Fibroblast of skin of left quadriceps (primary cell): ENCODE results near the gene NRXN2.

Source experiments
- DNase-seq, 2 experiments: peaks; one replicate each; pipeline ENCODE4 v3.0.0-alpha.2; 2013; ENCODE audit warnings: low read depth in 2 of 2

NRXN2 gene

DNA sequence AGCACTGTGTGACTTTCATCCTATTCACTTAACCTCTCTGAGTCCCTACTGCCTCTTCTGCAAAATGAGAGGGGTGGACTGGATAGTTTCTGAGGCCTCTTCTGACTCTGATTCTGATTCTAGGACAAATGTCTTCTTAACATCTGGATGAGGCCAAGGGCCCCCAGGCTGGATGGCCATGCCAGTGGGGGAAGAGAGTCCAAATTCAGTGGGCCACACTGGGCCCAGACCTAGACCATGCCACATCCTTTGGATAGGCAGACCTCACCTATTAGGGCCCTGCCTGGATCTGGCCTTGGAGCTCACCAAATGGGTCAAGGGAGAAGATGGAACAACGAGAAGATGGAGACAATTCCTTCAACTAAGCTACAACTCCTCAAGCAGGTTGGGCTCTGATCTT lies 24.6 kb downstream of the NRXN2 start:
- no peak for DNase-seq

- DNase-seq = no peak
These were observed 25.2 kb downstream of the NRXN2 start for GRCh38 chr11:64697663-64698375.

- no peak for DNase-seq
These were observed 27.0 kb downstream of the NRXN2 start for GRCh38 chr11:64696045-64696444.

DNA sequence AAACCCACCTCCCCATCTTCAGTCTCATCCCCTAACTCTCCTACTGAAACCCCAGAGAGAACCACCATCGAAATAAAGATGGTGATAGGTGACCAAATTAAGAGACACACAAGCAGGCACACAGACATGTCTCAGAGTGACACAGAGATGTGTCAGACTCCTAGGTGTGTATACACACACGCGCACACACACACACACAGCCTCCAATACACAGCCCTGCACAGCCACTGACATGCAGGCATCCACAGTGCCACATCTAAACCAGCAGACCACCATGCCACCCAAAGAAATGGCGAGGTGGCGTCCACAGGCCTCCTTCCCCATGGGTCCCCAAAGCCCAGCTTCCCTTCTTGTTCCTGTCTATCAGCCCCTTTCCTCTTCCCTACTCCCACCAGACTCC lies 27.4 kb downstream of the NRXN2 start:
- no peak for DNase-seq

- DNase-seq = no peak
These were observed 28.1 kb downstream of the NRXN2 start for GRCh38 chr11:64694821-64695365.

DNA sequence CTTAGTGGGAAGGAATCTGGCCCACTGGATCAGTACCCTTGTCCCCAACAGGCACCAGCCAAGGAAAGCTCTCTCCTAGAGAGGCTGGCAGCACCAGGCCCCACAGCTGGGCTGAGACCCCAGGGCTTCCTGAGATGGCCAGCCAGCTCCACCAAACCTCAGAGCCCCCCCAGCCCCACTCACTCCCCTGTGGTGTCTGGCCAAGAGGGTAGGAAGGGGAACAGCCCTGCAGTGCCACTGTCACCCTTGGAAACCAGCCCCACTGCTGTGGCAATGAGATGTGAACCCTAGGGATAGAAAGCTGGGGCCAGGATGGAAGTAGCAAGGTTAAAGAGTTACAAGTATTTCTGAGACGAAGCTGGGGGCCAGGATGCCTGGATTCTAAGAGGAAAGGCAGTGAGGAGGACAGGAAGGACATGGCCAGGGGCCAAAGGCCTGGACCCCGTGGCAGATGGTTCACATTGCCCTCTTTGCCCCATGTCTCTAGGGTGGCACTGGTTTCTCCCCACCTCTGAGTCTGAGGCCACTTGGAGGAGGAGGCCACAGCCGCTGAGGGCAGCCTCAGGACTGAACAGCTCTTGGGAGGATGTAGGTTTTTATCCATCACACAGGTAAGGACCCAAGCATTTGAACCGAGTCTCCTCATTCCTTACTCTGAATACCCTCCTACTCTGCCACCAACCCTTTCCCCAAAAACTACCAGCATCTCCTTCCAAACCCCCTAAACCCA lies 28.8 kb downstream of the NRXN2 start:
- DNase-seq = no peak

- DNase-seq = no peak
These were observed 30.1 kb downstream of the NRXN2 start for GRCh38 chr11:64692764-64693331.

GRCh38 chr11:64691543-64691942 lies 31.5 kb downstream of the NRXN2 start:
- no peak for DNase-seq

DNA sequence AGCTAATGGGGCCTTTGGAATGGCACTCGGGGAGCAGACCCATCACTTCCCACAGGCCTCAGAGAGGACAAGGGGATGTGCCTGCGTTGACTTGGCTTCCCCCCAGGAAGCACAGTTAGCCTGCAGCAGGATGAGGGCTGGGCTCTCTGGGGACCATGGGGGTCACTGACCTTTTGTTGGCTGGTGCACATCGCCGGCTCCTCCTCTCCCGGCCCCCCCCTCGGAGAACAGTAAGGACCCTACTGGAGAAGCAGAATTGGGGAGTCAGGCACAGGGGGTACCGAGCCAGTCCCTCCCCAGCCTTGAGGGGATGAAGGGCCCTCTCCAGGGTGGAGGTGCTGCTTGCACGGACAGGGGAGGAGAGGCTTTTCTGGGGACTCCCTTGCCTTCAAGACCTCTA lies 32.8 kb downstream of the NRXN2 start:
- no peak for DNase-seq

DNA sequence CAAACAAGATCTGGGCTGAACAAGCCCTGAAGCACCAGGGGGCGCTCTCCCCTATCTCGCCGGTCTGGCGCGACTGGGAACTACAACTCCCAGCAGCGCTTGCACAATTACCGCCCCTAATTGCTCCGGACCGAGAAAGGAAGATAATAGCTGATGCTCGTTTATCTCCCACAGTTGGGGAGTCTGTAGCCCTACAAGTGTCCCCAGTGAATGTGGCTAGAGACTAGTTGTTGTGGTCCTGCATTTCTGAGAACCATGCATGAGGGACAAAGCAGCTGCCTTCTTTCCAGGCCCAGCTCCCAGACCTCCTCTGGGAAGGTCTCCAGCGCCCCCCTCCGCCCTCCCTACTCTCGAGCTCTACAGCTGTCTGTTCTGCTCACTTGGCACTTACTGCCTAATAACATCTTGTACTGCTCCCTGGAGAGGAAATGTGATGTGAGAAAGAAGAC lies 34.4 kb downstream of the NRXN2 start:
- peak; percentile 64 to 65 for DNase-seq

DNA sequence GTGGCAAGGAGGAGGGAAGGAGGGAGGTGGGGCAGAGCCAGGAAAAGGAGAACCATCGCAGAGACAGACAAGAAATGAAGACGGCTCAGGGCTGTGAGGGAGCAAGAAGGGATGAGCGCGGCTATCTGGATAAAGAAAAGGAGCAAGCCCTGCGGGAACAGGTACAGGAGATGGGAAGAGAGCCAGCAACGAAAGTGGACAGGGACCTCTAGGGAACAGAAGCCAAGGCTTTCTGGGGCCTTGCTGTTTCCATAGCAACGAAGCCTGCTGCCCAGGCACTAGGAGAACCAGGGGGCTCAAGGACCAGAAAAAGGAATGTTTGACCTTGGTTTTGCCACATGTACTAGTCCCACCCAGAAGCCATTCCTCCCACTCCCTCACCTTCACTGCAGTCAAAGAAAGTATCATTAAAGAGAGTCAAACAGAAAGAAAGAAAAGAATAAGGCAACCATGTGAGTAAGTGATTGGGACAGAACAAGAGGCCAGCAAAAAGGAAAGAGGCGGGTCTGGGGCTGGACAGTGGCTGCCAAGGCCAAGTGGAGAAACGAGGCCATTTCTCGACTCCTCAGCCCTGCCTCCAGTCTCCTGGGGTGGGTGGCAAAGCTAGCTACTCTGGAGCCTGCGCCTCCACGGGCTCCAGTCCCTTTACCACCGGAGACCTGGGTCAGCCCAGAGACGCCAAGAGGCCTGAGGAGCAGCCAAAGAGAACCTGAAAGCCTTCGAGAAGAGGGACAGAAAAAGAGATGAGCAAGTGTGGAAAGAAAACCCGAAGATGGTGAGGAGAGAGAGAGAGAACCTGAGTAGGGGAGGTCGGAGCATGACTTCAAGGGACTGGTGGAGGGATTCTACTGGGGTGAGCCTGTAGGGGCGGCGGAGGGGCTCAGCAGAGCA lies 35.1 kb downstream of the NRXN2 start:
- DNase-seq = no peak

DNA sequence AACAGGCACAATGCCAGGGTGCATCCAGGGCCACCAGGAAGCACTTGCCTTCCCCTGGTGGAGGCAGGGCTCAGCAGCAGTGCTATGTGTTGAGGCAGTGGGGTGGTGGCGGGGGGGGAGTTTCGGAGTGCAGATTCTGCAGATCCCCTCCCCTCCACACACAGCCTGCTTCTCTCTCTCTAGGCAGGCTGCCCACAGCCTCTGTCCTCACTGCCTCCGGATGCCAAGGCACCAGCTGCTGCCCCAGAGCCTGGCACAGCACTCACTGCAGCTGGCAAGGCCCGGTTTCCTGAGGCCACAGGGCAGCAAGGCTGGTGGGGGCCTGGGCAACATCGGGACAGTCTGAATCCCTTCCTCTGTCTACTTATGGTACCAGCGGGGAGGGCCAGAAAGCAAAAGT lies 35.8 kb downstream of the NRXN2 start:
- DNase-seq = no peak

- no peak for DNase-seq
These were observed 36.4 kb downstream of the NRXN2 start for GRCh38 chr11:64686466-64687170.

- DNase-seq = no peak
These were observed 37.5 kb downstream of the NRXN2 start for GRCh38 chr11:64685536-64685935.

- DNase-seq = no peak
These were observed 38.6 kb downstream of the NRXN2 start for GRCh38 chr11:64684357-64684756.

DNA sequence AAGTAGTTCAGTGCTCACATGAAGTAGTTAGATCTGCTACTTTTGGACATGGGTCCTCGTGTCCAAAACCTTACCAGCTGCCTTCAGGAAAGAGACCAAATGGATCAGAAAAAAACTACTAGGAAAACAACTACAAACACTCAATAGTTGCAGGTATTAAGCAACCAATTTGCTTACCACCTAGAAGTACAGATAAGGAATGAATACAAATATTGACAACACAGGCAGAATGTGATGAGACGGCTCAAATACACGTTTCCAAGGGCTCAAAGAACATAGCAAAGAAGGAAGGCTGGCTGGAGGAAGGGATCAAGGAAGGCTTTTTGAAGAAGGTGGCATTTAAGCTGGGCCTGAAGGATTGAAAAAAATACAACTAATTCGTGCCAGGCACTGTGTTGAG lies 41.8 kb downstream of the NRXN2 start:
- DNase-seq = no peak

- no peak for DNase-seq
These were observed 43.2 kb downstream of the NRXN2 start for GRCh38 chr11:64679846-64680245.

DNA sequence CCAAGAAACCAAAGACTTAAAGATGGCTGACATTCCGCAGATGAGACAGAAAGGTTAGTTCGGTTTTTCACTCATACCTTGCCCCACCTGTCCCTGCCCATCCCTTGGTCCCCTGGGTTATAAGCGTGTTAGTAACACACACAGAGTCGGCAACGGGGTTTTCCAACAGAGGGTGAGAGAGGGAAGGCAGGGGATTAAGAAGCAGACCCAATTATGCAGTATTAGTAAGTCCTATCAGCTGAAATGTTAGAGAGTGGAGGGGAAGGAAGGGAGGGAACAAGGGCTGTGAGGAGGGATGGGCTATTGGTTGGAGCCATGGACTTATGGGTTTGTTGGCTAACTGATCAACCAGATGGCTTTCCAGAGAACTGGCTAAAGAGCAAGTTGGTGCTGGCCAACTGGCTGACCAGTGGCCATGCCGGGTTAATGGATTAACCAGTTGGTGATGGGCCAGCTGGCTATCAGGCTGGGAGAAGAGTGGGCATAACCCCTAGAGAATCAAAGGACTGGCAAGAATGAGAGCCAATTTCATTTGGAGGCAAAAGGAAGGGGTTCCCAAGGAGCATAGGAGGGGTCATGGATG lies 45.5 kb downstream of the NRXN2 start:
- DNase-seq = no peak

- no peak for DNase-seq
These were observed 46.8 kb downstream of the NRXN2 start for GRCh38 chr11:64676261-64676615.

GRCh38 chr11:64675450-64676260 lies 47.3 kb downstream of the NRXN2 start:
- peak; percentile 55 to 58 for DNase-seq
